MM.1S (cell line): Measurements from ENCODE around the gene CLSTN1.

Source experiments
- DNase-seq: peaks from one replicate; pipeline ENCODE4 v3.0.0-alpha.2; 2015
- H2AFZ ChIP-seq: fragments of 300-600 bp; sonication (generic); 2 replicates; pipeline ENCODE4 v1.6.0; 2016; ENCODE audit warnings: antibody characterized with exemption, low read length
- H3F3A ChIP-seq: fragments of 300-600 bp; sonication (generic); 2 replicates; pipeline ENCODE4 v1.6.1; 2016; ENCODE audit warnings: mild to moderate bottlenecking, antibody characterized with exemption, low read length, moderate library complexity, mixed read lengths; ENCODE audit not compliant: insufficient read depth
- H3K27ac ChIP-seq: fragments of 300-600 bp; sonication (generic); 2 replicates; pipeline ENCODE4 v1.5.1; 2016; ENCODE audit warnings: mild to moderate bottlenecking, low read length
- H3K27me3 ChIP-seq: fragments of 300-600 bp; sonication (generic); replicated peaks from 2 replicates; pipeline ENCODE4 v1.6.0; 2016; ENCODE audit warnings: low read length; ENCODE audit not compliant: insufficient read depth
- H3K36me3 ChIP-seq: fragments of 300-600 bp; sonication (generic); replicated peaks from 2 replicates; pipeline ENCODE4 v1.6.1; 2016; ENCODE audit warnings: mild to moderate bottlenecking, low read length, mixed read lengths; ENCODE audit not compliant: insufficient read depth
- H3K4me1 ChIP-seq: fragments of 300-600 bp; sonication (generic); 2 replicates; pipeline ENCODE4 v1.6.1; 2016; ENCODE audit warnings: low read length, mixed read lengths
- H3K4me2 ChIP-seq: fragments of 300-600 bp; sonication (generic); 2 replicates; pipeline ENCODE4 v1.6.0; 2016; ENCODE audit warnings: low read depth, low read length
- H3K4me3 ChIP-seq: fragments of 300-600 bp; sonication (generic); 2 replicates; pipeline ENCODE4 v1.5.1; 2016; ENCODE audit warnings: low read length, mixed read lengths
- H3K79me2 ChIP-seq: fragments of 300-600 bp; sonication (generic); 2 replicates; pipeline ENCODE4 v1.6.1; 2016; ENCODE audit warnings: mixed run types, low read length, mixed read lengths
- H3K9ac ChIP-seq: fragments of 300-600 bp; sonication (generic); 2 replicates; pipeline ENCODE4 v1.6.1; 2016; ENCODE audit warnings: low read length, mixed read lengths
- H3K9me2 ChIP-seq: fragments of 300-600 bp; sonication (generic); replicated peaks from 2 replicates; pipeline ENCODE4 v1.6.1; 2016; ENCODE audit warnings: mild to moderate bottlenecking, low read length, mixed read lengths; ENCODE audit not compliant: insufficient read depth
- H3K9me3 ChIP-seq: fragments of 300-600 bp; sonication (generic); replicated peaks from 2 replicates; pipeline ENCODE4 v1.6.1; 2016; ENCODE audit warnings: mild to moderate bottlenecking, low read length, mixed read lengths; ENCODE audit not compliant: insufficient read depth
- H4K20me1 ChIP-seq: fragments of 300-600 bp; sonication (generic); 2 replicates; pipeline ENCODE4 v1.6.1; 2016; ENCODE audit warnings: mild to moderate bottlenecking, low read length, moderate library complexity, mixed read lengths; ENCODE audit not compliant: insufficient read depth
- EZH2 ChIP-seq: fragments of 300-600 bp; sonication (generic); optimal IDR thresholded peaks from 2 replicates; pipeline ENCODE3; 2017; ENCODE audit warnings: low read depth, mild to moderate bottlenecking, antibody characterized with exemption, low read length, mixed read lengths
- EZH2phosphoT487 ChIP-seq: fragments of 300-600 bp; sonication (generic); IDR thresholded peaks from 2 replicates; pipeline ENCODE4 v1.6.1; 2018; ENCODE audit warnings: antibody characterized with exemption, low read length
- TF ChIP-seq, protein P1 (sequence below): fragments of 300-600 bp; sonication (generic); IDR thresholded peaks from 2 replicates; pipeline ENCODE4 v1.5.1; 2016; ENCODE audit warnings: antibody characterized with exemption, low read length, mixed read lengths

Gene CLSTN1

DNA sequence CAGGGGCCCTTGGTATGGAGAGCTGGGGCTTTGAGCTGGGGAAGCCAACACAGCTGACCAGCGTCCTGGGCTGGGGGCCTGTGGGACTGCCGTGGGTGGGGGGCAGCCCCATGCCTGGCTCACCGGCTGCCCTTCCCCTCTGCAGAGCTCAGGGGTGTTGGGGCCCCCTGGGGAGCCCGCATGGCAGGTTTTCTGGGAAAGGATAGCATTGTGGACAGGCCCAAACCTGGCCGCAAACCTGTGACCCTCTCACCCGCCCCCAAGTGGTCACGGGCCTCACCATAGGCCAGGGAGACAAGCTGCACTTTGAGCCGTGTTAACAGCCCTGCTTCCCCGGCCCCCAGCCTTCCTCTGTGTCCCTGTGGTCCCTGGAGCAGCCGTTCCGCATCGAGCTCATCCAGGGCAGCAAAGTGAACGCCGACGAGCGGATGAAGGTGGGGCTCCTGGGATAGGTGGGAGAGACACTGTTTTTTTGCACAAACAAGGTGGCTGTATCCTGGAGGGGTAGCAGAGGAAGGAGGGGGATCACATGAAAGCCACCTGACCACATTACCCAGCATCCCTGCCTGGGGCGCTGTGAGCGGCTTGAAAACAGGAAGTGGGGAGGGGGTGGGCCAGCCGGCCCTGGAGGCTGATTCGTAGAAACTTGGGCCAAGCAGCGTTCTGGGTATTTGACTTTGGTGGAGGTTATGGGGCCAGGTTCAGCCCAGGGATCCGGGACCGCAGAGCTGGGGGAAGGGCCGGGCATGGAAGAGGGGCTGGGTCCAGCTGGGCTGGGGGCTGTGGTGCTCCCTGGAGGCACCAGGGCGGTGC, 106.4 kb downstream of the CLSTN1 start:
- Histone ChIP-seq H4K20me1 (no peaks in the 10 kb centered on the region), H3K9me3 (no peaks in the 10 kb centered on the region), H3K4me2 (peak overlapping the region; percentile 85), H2AFZ (peak overlapping the region; percentile 91), H3K9ac (peak overlapping the region; percentile 78), H3K4me3 (peak overlapping the region; percentile 71), H3K27me3 (no peaks in the 10 kb centered on the region), H3K27ac (peak overlapping the region; percentile 59; the same call in 1 of the 2 replicates), H3F3A (no peaks in the 10 kb centered on the region), H3K9me2 (no peaks in the 10 kb centered on the region), H3K36me3 (no peaks in the 10 kb centered on the region), H3K4me1 (peaks cover 17% of the 10 kb centered on the region), H3K79me2 (0 out of 2 replicates have a peak, but pooled peaks cover 2% of the 10 kb centered on the region)
- TF ChIP-seq, protein P1, sequence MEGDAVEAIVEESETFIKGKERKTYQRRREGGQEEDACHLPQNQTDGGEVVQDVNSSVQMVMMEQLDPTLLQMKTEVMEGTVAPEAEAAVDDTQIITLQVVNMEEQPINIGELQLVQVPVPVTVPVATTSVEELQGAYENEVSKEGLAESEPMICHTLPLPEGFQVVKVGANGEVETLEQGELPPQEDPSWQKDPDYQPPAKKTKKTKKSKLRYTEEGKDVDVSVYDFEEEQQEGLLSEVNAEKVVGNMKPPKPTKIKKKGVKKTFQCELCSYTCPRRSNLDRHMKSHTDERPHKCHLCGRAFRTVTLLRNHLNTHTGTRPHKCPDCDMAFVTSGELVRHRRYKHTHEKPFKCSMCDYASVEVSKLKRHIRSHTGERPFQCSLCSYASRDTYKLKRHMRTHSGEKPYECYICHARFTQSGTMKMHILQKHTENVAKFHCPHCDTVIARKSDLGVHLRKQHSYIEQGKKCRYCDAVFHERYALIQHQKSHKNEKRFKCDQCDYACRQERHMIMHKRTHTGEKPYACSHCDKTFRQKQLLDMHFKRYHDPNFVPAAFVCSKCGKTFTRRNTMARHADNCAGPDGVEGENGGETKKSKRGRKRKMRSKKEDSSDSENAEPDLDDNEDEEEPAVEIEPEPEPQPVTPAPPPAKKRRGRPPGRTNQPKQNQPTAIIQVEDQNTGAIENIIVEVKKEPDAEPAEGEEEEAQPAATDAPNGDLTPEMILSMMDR: no peak; the same call in 1 of the 2 replicates
- TF ChIP-seq EZH2phosphoT487 (no peak), EZH2 (no peak)
- DNase-seq: peak; percentile 88

- peaks cover 16% of the 10 kb centered on the region for H3K4me1 ChIP-seq
- H3K9me3 ChIP-seq: no peaks in the 10 kb centered on the region
- H4K20me1 ChIP-seq: no peaks in the 10 kb centered on the region
- TF ChIP-seq, protein P1: no peak
- TF ChIP-seq EZH2 (no peak), EZH2phosphoT487 (no peak)
- peak overlapping the region; percentile 91 for H2AFZ ChIP-seq
- H3K27ac ChIP-seq: no peak overlapping the region
- H3F3A ChIP-seq: no peaks in the 10 kb centered on the region
- 0 out of 2 replicates have a peak, but pooled peaks cover 2% of the 10 kb centered on the region for H3K79me2 ChIP-seq
- no peaks in the 10 kb centered on the region for H3K27me3 ChIP-seq
- DNase-seq: no peak
- H3K4me2 ChIP-seq: peak overlapping the region; percentile 85
- peak overlapping the region; percentile 71 for H3K4me3 ChIP-seq
- no peaks in the 10 kb centered on the region for H3K9me2 ChIP-seq
- H3K36me3 ChIP-seq: no peaks in the 10 kb centered on the region
- peak overlapping the region; percentile 78 for H3K9ac ChIP-seq
These were observed 107.2 kb downstream of the CLSTN1 start for GRCh38 chr1:9716404-9717192.

GRCh38 chr1:9715536-9716226, 108.1 kb downstream of the CLSTN1 start:
- Histone ChIP-seq H3K27me3 (no peaks in the 10 kb centered on the region), H3K4me3 (no peak overlapping the region), H3K36me3 (no peaks in the 10 kb centered on the region), H4K20me1 (no peaks in the 10 kb centered on the region), H3F3A (no peaks in the 10 kb centered on the region), H3K27ac (no peak overlapping the region), H2AFZ (no peak overlapping the region), H3K9me3 (no peaks in the 10 kb centered on the region), H3K79me2 (0 out of 2 replicates have a peak, but pooled peaks cover 2% of the 10 kb centered on the region), H3K4me1 (peaks cover 9% of the 10 kb centered on the region), H3K9ac (no peak overlapping the region), H3K4me2 (no peak overlapping the region), H3K9me2 (no peaks in the 10 kb centered on the region)
- no peak for DNase-seq
- TF ChIP-seq EZH2phosphoT487 (no peak), EZH2 (no peak)
- TF ChIP-seq, protein P1: no peak
